Activated CD8-positive, alpha-beta memory T cell treated with anti-CD3 and anti-CD28 coated beads, Interleukin-2, amount 10 ng/mL, durations not matched to agents 7 days and 5 days (primary cell): ENCODE data around the gene CRIP1. TPM values are rescaled to one million over a fixed set of nuclear protein-coding genes. Genes with fewer than 3 reads are reported as not detected.

Source experiments
- ATAC-seq: fragments of 150-1000 bp; cut with Tn5 transposase; one replicate; pipeline ENCODE4 v1.10.0; 2021; ENCODE audit warnings: moderate library complexity
- CTCF ChIA-PET: fragments of 350-600 bp; sonication (Branson Sonifier 250); formaldehyde crosslinking; loops from one replicate; lab custom pipeline; 2021; ENCODE audit warnings: antibody characterized with exemption; lab: Charles Lee
- DNase-seq: peaks from one replicate; pipeline ENCODE4 v3.0.0-alpha.2; 2020
- H3K27ac Mint-ChIP-seq: one replicate; pipeline ENCODE4 v1.8.0; 2021; ENCODE audit warnings: mild to moderate bottlenecking, mixed read lengths
- H3K27me3 Mint-ChIP-seq: one replicate; pipeline ENCODE4 v1.8.0; 2021; ENCODE audit warnings: mixed read lengths
- H3K36me3 Mint-ChIP-seq: one replicate; pipeline ENCODE4 v1.8.0; 2021; ENCODE audit warnings: mild to moderate bottlenecking, mixed read lengths
- H3K4me1 Mint-ChIP-seq: one replicate; pipeline ENCODE4 v1.8.0; 2021; ENCODE audit warnings: mixed read lengths
- H3K4me3 Mint-ChIP-seq: one replicate; pipeline ENCODE4 v1.8.0; 2021; ENCODE audit warnings: mild to moderate bottlenecking, moderate library complexity, mixed read lengths
- H3K9me3 Mint-ChIP-seq: one replicate; pipeline ENCODE4 v1.8.0; 2022; ENCODE audit warnings: low read depth, mixed read lengths
- total RNA-seq, 2 experiments: library from RNA; stranded (reverse); gene quantifications; one replicate each; pipeline ENCODE4 v1.2.3, GENCODE V29; 2021

CRIP1 gene, protein sequence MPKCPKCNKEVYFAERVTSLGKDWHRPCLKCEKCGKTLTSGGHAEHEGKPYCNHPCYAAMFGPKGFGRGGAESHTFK
- 100 to 1,000 TPM; 546 to 574 TPM for total RNA-seq

- Mint-ChIP-seq H3K9me3 (no peaks in the 10 kb centered on the region), H3K4me1 (peaks cover 32% of the 10 kb centered on the region), H3K27me3 (no peaks in the 10 kb centered on the region), H3K4me3 (peak within 1 kb of the TSS; percentile 92), H3K36me3 (peaks cover 2% of the 10 kb centered on the region), H3K27ac (peak within 1 kb of the TSS; percentile 91)
- DNase-seq (no peak), ATAC-seq (no peak)
- CTCF ChIA-PET = interaction anchor here (1.5 to 2.2 kb wide), 3 partner anchors 38 to 135 kb away, joined by 3 to 8 read pairs (median 4); no protein-coding TSS in a partner anchor
Observed at GRCh38 chr14:105486163-105486973, at the start of gene CRIP1. CRIP1 (plus strand) TSS chr14:105486886; CDS start chr14:105487260, 374 bp downstream.

DNA sequence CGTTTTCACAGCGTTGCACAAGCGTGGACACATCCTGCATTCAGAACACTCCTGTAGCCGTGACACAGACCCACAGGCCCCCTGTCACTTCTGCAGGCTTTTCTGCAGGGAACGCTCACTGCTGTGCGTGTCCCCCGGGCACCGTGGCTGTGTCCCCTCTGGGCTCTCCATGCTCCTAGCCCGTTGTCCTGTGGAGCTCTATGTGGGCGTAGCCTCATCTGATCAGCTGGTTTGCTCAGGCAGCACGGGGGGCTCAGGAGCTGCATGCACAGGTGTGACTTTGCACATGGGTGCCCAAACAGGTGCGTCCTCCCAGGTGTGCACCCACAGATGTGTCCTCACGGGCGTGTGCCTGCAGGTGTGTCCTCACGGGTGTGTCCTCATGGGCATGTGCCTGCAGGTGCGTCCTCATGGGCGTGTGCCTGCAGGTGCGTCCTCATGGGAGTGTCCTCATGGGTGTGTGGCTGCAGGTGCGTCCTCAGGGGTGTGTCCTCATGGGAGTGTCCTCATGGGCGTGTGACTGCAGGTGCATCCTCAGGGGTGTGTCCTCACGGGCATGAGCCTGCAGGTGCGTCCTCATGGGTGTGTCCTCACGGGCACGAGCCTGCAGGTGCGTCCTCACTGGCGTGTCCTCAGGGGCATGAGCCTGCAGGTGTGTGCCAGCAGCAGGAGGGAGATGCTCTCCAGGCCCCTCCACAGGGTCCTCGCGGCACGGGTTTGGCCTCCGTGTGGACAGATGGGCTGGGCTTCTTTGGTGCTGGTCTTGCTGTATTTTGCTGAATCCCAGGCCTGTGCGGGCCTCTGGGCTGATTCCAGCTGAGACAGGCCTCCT lies 49.6 kb upstream of the CRIP1 start:
- Mint-ChIP-seq H3K4me3 (no peak overlapping the region), H3K27ac (no peak overlapping the region), H3K4me1 (peaks cover 4% of the 10 kb centered on the region), H3K36me3 (peaks cover 8% of the 10 kb centered on the region), H3K9me3 (no peaks in the 10 kb centered on the region), H3K27me3 (no peaks in the 10 kb centered on the region)
- CTCF ChIA-PET = interaction anchor here (3.0 kb wide), 1 partner anchor 11 kb away, joined by 9 read pairs; no protein-coding TSS in a partner anchor
- DNase-seq (no peak), ATAC-seq (no peak)

- Mint-ChIP-seq H3K27me3 (no peaks in the 10 kb centered on the region), H3K4me1 (peaks cover 4% of the 10 kb centered on the region), H3K36me3 (peaks cover 8% of the 10 kb centered on the region), H3K27ac (no peak overlapping the region), H3K9me3 (no peaks in the 10 kb centered on the region), H3K4me3 (no peak overlapping the region)
- CTCF ChIA-PET = no interaction called here
- ATAC-seq (no peak), DNase-seq (no peak)
Observed at GRCh38 chr14:105437723-105438500, 48.8 kb upstream of the CRIP1 start.

GRCh38 chr14:105439179-105439578 lies 47.5 kb upstream of the CRIP1 start:
- no peaks in the 10 kb centered on the region for H3K27me3 Mint-ChIP-seq
- H3K4me3 Mint-ChIP-seq = no peak overlapping the region
- H3K9me3 Mint-ChIP-seq = no peaks in the 10 kb centered on the region
- peaks cover 4% of the 10 kb centered on the region for H3K4me1 Mint-ChIP-seq
- ATAC-seq (no peak), DNase-seq (no peak)
- CTCF ChIA-PET = interaction anchor here (1.0 kb wide), 1 partner anchor 87 kb away, joined by 3 read pairs; no protein-coding TSS in a partner anchor
- peaks cover 8% of the 10 kb centered on the region for H3K36me3 Mint-ChIP-seq
- H3K27ac Mint-ChIP-seq = no peak overlapping the region

DNA sequence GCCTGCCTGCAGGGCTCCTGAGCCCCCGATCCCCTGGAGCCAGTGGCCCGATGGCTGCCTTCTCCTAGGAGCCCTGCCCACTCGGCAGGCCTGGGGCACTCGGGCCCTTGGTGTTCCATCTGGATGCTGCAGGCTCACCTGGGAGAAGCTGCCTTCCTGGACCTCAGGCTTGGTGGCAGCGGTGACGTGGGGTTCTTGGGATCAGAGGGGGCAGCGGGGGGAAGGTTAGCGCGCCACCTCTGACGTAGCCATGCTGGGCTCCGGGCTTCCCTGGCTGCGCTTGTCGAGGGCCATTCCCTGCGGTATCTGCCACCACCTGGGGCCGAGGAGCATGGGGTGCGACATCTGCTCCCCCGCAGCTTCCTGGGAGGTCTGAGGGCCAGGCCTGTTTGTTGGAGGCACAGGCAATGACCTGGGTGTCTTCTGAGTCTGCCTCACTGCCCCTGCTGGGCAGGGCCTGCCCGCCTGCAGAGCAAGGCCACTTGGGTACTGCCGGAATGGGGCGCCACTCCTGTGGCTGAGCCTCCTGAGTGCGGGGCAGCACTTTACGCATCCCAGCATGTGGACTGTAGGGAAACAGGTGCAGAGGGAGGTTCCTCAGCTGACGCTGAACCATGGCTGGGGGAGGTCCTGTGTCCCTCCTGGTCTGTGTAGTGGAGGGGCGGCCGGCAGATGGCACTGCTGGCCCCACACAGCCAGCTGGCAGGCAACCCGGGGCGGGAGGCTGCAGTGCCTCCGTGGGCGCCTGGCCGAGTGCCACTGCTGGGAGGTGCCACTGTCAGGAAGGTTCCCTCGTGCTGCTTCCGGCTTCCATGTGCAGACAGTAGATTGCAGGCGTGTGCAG lies 46.8 kb upstream of the CRIP1 start:
- ATAC-seq (no peak), DNase-seq (no peak)
- CTCF ChIA-PET = no interaction called here
- Mint-ChIP-seq H3K4me3 (no peak overlapping the region), H3K4me1 (peaks cover 1% of the 10 kb centered on the region), H3K27ac (no peak overlapping the region), H3K27me3 (no peaks in the 10 kb centered on the region), H3K9me3 (no peaks in the 10 kb centered on the region), H3K36me3 (peaks cover 7% of the 10 kb centered on the region)

DNA sequence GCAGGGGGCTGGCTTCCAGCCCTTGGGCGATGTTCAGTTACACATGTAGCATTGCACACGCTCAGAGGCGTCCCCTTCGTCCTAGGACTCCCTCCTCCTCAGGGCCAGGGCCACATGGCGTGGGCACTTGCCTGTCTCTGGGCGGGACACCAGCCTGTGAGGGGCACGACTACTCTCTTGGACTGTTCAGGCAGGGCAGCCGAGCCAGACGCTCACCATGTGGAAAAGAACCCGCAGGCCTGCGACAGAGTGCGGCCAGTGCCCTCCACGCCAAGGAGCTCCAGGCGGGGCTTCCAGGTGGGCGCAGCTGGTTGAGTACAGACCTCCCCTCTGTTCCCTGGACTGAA lies 46.2 kb upstream of the CRIP1 start:
- ATAC-seq (no peak), DNase-seq (no peak)
- H3K4me3 Mint-ChIP-seq = no peak overlapping the region
- CTCF ChIA-PET = no interaction called here
- no peaks in the 10 kb centered on the region for H3K27me3 Mint-ChIP-seq
- peaks cover 4% of the 10 kb centered on the region for H3K36me3 Mint-ChIP-seq
- H3K4me1 Mint-ChIP-seq = no peaks in the 10 kb centered on the region
- H3K9me3 Mint-ChIP-seq = no peaks in the 10 kb centered on the region
- no peak overlapping the region for H3K27ac Mint-ChIP-seq

DNA sequence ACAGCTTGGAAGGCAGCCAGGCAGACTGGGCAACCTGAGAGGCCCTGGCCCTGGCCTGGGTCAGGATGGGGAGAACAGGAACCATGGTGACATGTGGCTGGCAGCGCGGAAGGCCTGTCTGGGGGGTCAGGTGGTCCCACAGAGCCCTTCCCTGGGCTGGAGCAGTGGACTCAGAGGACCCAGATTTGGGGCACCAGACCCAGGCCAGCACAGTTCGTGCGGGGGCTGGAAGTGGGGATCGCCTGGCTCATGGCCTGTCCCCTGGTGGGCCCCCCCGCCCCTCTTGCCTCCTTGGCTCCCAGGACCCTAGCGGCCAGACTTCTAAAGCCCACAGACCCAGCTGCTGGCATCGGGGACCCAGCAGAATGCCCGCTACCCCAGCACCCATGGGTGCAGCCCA lies 45.7 kb upstream of the CRIP1 start:
- Mint-ChIP-seq H3K36me3 (peaks cover 3% of the 10 kb centered on the region), H3K27ac (no peak overlapping the region), H3K27me3 (no peaks in the 10 kb centered on the region), H3K4me3 (no peak overlapping the region), H3K4me1 (no peaks in the 10 kb centered on the region), H3K9me3 (no peaks in the 10 kb centered on the region)
- DNase-seq (no peak), ATAC-seq (no peak)
- CTCF ChIA-PET = no interaction called here

GRCh38 chr14:105442125-105442524 lies 44.6 kb upstream of the CRIP1 start:
- peaks cover 2% of the 10 kb centered on the region for H3K36me3 Mint-ChIP-seq
- no peaks in the 10 kb centered on the region for H3K4me1 Mint-ChIP-seq
- no peak for ATAC-seq
- no peak overlapping the region for H3K27ac Mint-ChIP-seq
- H3K9me3 Mint-ChIP-seq = no peaks in the 10 kb centered on the region
- H3K27me3 Mint-ChIP-seq = no peaks in the 10 kb centered on the region
- DNase-seq = no peak
- H3K4me3 Mint-ChIP-seq = no peak overlapping the region
- CTCF ChIA-PET = no interaction called here

- Mint-ChIP-seq H3K27me3 (no peaks in the 10 kb centered on the region), H3K4me1 (no peaks in the 10 kb centered on the region), H3K27ac (no peak overlapping the region), H3K36me3 (peaks cover 2% of the 10 kb centered on the region), H3K9me3 (no peaks in the 10 kb centered on the region), H3K4me3 (no peak overlapping the region)
- CTCF ChIA-PET = no interaction called here
- DNase-seq = no peak
- no peak for ATAC-seq
Observed at GRCh38 chr14:105442834-105443233, 43.9 kb upstream of the CRIP1 start.

DNA sequence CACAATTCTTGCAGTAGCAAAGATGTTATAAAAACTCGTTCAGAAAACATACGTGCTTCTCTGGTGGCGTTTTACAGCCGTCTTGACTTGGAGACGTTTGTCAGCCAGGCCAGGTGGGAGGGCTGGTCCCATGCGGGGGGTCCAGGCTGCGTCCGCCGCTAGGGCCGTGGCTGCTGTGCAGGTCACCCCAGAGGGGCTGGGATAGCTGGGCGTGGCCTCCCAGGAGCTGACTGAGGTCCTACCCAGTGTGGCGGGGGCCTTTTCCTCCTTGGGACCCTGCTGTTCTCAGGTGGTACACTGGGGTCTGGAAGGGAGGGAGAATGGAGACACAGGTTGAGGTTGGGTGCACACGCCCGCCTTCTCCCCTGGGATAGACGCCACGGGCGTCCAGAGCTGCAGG lies 41.8 kb upstream of the CRIP1 start:
- no peak for DNase-seq
- Mint-ChIP-seq H3K27me3 (no peaks in the 10 kb centered on the region), H3K36me3 (peaks cover 2% of the 10 kb centered on the region), H3K27ac (no peak overlapping the region), H3K4me1 (no peaks in the 10 kb centered on the region), H3K4me3 (no peak overlapping the region), H3K9me3 (no peaks in the 10 kb centered on the region)
- CTCF ChIA-PET = no interaction called here
- no peak for ATAC-seq

GRCh38 chr14:105445290-105445689 lies 41.4 kb upstream of the CRIP1 start:
- CTCF ChIA-PET = no interaction called here
- ATAC-seq = no peak
- no peaks in the 10 kb centered on the region for H3K9me3 Mint-ChIP-seq

More at GRCh38 chr14:105445290-105445689, 41.4 kb upstream of the CRIP1 start:
- DNase-seq = no peak
- Mint-ChIP-seq H3K4me1 (no peaks in the 10 kb centered on the region), H3K27ac (no peak overlapping the region), H3K36me3 (peaks cover 2% of the 10 kb centered on the region), H3K4me3 (no peak overlapping the region), H3K27me3 (no peaks in the 10 kb centered on the region)
